Osteocyte (in vitro differentiated cells): ENCODE data around the gene SERPIND1. TPM values are rescaled to one million over a fixed set of nuclear protein-coding genes. Genes with fewer than 3 reads are reported as not detected.
"Not testable (repeated sequence)": the region's sequence is repeated elsewhere in the genome, so short reads cannot be mapped to it uniquely, and the experiment has no call there.

Experiments used
- DNase-seq: peaks from one replicate; pipeline ENCODE4 v3.0.0; 2021; ENCODE audit warnings: mixed read lengths; ENCODE audit not compliant: unreplicated experiment; ENCODE audit errors: extremely low spot score
- H3K27ac Mint-ChIP-seq: one replicate; pipeline ENCODE4 v1.8.0; 2021; ENCODE audit warnings: mild to moderate bottlenecking, mixed read lengths; ENCODE audit not compliant: unreplicated experiment
- H3K27me3 Mint-ChIP-seq: one replicate; pipeline ENCODE4 v1.8.0; 2021; ENCODE audit warnings: mixed read lengths; ENCODE audit not compliant: unreplicated experiment
- H3K36me3 Mint-ChIP-seq: one replicate; pipeline ENCODE4 v1.8.0; 2021; ENCODE audit warnings: mixed read lengths; ENCODE audit not compliant: unreplicated experiment
- H3K4me1 Mint-ChIP-seq: one replicate; pipeline ENCODE4 v1.8.0; 2021; ENCODE audit warnings: mixed read lengths; ENCODE audit not compliant: unreplicated experiment
- H3K4me3 Mint-ChIP-seq: one replicate; pipeline ENCODE4 v1.8.0; 2021; ENCODE audit warnings: mild to moderate bottlenecking, moderate library complexity, mixed read lengths; ENCODE audit not compliant: unreplicated experiment
- H3K9me3 Mint-ChIP-seq: one replicate; pipeline ENCODE4 v1.8.0; 2021; ENCODE audit warnings: mixed read lengths; ENCODE audit not compliant: unreplicated experiment
- total RNA-seq: library from RNA; stranded (reverse); gene quantifications from 2 replicates; pipeline ENCODE4 v1.2.1, GENCODE V29; 2021
- TF ChIP-seq, protein P1 (sequence below): fragments of 200-600 bp; sonication (generic); IDR thresholded peaks from 2 replicates; pipeline ENCODE4 v1.5.0; 2021; ENCODE audit warnings: antibody characterized with exemption, mild to moderate bottlenecking, moderate library complexity

SERPIND1 gene
- total RNA-seq, 1 donor from 2014 or later, result not detected

DNA sequence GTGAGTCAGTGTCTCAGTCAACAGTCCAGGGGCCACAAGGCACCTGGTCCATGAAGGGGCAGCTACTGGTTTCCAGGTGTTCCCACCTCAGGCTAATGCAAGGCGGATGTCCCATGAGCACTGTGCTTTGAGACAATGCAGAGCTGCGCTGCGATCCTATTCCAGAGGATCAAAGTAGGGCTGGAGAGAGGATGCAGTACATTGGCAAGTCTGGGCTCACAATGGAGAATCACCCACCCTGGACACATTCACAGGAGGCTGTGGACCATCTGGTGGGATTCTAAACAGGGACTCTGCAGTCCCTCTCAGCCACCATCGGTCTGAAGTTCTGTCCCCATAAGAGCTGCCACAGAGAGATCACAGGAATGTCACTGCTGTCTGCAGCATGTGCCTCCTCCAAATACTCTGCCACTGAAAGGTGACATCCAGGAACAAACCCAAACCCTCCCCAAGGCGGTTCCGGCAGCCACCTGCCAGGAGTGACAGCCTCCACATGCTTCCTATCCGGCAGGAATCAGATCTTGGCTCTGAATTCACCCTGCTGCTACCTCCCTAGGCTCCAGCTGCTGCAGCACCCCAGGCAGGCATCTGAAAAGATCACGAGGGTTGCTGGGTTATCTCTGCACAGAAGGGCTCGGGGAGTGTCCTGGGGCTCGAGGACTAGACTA lies 45.3 kb upstream of the SERPIND1 start:
- no peak for DNase-seq
- H3K27ac Mint-ChIP-seq, result no peak overlapping the region
- H3K4me3 Mint-ChIP-seq, result no peak overlapping the region
- peaks cover 24% of the 10 kb centered on the region for H3K36me3 Mint-ChIP-seq
- H3K4me1 Mint-ChIP-seq, result no peaks in the 10 kb centered on the region
- TF ChIP-seq, protein P1, sequence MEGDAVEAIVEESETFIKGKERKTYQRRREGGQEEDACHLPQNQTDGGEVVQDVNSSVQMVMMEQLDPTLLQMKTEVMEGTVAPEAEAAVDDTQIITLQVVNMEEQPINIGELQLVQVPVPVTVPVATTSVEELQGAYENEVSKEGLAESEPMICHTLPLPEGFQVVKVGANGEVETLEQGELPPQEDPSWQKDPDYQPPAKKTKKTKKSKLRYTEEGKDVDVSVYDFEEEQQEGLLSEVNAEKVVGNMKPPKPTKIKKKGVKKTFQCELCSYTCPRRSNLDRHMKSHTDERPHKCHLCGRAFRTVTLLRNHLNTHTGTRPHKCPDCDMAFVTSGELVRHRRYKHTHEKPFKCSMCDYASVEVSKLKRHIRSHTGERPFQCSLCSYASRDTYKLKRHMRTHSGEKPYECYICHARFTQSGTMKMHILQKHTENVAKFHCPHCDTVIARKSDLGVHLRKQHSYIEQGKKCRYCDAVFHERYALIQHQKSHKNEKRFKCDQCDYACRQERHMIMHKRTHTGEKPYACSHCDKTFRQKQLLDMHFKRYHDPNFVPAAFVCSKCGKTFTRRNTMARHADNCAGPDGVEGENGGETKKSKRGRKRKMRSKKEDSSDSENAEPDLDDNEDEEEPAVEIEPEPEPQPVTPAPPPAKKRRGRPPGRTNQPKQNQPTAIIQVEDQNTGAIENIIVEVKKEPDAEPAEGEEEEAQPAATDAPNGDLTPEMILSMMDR, result no peak
- no peaks in the 10 kb centered on the region for H3K27me3 Mint-ChIP-seq
- H3K9me3 Mint-ChIP-seq, result no peaks in the 10 kb centered on the region

DNA sequence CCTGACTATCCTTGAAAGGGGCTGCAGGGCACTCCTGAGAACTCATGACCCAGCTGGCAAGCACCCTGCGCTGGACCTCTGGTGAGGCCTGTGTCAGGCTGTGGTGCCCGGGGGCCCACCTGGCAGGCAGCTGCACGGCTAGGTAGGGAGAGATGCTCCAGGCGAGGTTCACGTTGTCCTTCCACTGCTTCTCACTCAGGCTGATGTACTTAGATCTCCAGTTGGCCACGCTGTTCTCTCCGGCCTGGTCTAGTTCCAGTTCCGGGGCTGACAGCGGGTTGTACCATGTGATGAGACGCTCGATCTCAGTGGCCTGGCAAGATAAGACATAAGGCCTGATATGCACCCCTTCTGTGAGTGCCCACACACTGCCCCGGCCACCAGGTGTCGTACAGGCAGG lies 44.7 kb upstream of the SERPIND1 start:
- Mint-ChIP-seq H3K36me3 (peaks cover 24% of the 10 kb centered on the region), H3K9me3 (no peaks in the 10 kb centered on the region), H3K27ac (no peak overlapping the region), H3K4me3 (no peak overlapping the region), H3K27me3 (no peaks in the 10 kb centered on the region), H3K4me1 (no peaks in the 10 kb centered on the region)
- no peak for DNase-seq
- TF ChIP-seq, protein P1, result no peak

DNA sequence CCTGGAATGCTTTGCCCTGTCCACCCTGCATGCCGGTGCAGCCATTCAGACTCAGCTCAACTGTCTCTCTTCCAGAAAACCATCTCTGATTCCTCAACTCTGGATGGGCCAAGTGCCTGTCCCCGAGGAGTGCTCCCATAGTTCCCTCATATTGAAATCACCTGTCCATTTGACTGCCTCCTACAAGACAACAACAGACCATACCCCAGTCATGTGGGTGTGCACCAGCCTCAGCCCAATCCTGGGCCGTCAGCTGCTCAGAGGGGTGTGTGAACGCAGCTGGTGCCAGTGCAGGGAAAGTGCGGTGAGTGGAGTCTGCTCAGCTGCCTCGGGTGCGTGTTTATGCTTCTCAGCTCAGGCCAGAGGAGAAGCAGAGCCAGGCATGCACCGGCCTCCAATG lies 41.5 kb upstream of the SERPIND1 start:
- H3K4me1 Mint-ChIP-seq, H3K27ac Mint-ChIP-seq, H3K4me3 Mint-ChIP-seq, DNase-seq, H3K27me3 Mint-ChIP-seq, H3K9me3 Mint-ChIP-seq: not testable (repeated sequence)
- peaks cover 18% of the 10 kb centered on the region for H3K36me3 Mint-ChIP-seq

DNA sequence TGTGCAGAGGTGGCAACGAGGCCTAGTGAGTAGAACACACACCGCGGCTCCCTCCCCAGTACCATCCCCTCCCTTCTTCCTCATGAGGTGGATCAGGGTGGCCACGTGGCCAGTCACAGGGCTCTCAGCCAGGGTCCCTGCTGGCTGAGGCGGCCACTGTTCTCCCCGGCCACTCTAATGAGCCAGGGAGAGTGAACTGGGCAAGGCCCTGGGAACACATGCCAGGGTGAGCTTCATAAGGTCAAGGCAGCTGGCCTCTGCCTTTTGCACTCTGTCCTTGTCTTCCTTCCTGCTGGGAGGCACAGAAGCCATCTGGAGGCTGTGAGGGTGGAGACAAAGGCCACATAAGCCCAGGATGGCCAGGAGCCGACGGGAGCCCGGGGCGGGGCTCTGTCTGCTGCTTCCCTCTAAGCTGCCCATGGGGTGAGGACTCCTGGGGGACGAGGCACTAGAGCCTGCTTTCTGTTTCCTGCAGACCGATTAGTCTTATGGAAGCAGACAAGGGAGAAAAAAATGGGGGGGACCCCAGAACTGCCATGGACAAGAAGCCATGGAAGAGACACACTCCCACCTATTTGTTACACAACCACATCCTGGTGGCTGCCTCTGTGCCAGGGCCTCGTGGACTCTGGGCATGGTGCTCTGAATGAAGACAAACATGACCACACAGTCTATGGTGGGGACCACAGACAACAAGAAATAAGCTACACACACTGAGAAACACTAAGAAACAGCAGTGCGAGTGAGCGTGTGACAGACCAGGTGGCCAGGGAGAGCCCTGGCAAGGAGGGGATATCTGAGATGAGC lies 38.4 kb upstream of the SERPIND1 start:
- peaks cover 24% of the 10 kb centered on the region for H3K36me3 Mint-ChIP-seq
- not testable (repeated sequence) for H3K27me3 Mint-ChIP-seq, H3K4me1 Mint-ChIP-seq, H3K4me3 Mint-ChIP-seq, H3K27ac Mint-ChIP-seq, DNase-seq, H3K9me3 Mint-ChIP-seq

DNA sequence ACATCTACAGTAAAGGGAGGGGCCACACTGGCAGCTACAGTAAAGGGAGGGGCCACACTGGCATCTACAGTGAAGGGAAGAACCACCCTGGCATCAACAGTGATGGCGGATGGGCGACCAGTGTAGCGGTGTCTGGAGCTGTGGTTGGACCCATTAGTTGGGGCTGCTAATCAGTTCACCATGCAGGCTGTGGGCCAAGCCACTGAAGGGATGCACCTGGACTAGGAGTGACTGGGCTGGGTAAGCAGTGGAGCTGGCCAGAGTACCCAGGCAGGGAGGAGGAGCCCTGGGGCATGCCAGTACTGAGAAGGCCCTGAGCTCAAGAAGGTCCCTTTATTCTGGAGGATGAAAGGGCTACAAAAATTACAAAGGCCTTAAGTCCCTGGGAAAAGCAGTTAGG lies 37.0 kb upstream of the SERPIND1 start:
- H3K27ac Mint-ChIP-seq, H3K4me3 Mint-ChIP-seq, H3K27me3 Mint-ChIP-seq, DNase-seq, H3K4me1 Mint-ChIP-seq: not testable (repeated sequence)
- Mint-ChIP-seq H3K36me3 (peaks cover 37% of the 10 kb centered on the region), H3K9me3 (peaks cover 12% of the 10 kb centered on the region)

DNA sequence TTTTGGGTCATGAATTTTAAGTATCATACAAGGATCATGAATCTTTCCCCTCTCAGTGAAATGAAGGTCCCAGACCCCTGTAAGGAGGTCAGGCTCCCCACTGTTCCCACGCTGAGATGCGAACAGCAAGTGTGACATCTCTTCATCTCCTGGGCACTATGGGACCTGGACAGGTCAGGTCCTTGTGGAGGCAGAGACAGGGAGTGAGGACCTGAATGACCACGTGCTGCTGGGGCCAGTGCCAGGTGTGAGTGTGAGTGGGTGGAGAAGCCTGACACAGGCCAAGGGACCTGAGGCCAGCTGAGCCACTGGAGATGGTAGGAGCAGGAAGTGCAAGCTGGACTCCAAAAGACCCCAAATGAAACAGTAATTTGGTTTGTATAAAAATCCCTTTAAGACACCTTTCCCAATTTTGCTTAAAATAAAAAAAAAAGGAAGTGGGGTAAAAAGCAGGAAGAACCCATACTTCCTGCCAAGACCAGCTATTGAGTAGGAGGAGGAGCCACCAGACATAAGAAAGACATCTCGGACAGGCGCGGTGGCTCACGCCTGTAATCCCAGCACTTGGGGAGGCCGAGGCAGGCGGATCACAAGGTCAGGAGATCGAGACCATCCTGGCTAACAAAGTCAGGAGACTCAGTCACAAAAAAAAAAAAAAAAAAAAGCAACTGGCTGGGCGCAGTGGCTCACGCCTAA lies 35.4 kb upstream of the SERPIND1 start:
- TF ChIP-seq, protein P1, result no peak
- H3K36me3 Mint-ChIP-seq, result peaks cover 44% of the 10 kb centered on the region
- H3K4me3 Mint-ChIP-seq, result no peak overlapping the region
- no peaks in the 10 kb centered on the region for H3K27me3 Mint-ChIP-seq
- H3K9me3 Mint-ChIP-seq, result peaks cover 12% of the 10 kb centered on the region
- H3K27ac Mint-ChIP-seq, result no peak overlapping the region
- DNase-seq, result no peak
- no peaks in the 10 kb centered on the region for H3K4me1 Mint-ChIP-seq
